Erythroblast (primary cell): ENCODE measurements around the gene HPCAL1.
"Not testable (repeated sequence)": the region's sequence is repeated elsewhere in the genome, so short reads cannot be mapped to it uniquely, and the experiment has no call there.

Experiments
- GATA1 ChIP-seq: IDR thresholded peaks from 2 replicates; pipeline ENCODE4 v1.6.1; 2011; ENCODE audit warnings: low read depth, mild to moderate bottlenecking, control low read depth, low read length, moderate library complexity
- POLR2A ChIP-seq: IDR thresholded peaks from 2 replicates; pipeline ENCODE4 v1.6.1; 2011; ENCODE audit warnings: mild to moderate bottlenecking, low read length

GRCh38 chr2:10457195-10457594, 154.5 kb downstream of the HPCAL1 start:
- not testable (repeated sequence) for TF ChIP-seq POLR2A, GATA1
